ENCODE data around the gene S1PR1. TPM values are rescaled to one million over a fixed set of nuclear protein-coding genes. Genes with fewer than 3 reads are reported as not detected.

The S1PR1 gene
- total RNA-seq, 1 experiment from 2014 or later: 1.1 TPM

- Histone ChIP-seq H3K9me3 (ENCODE audit: low read depth, low read length, poor library complexity, severe bottlenecking) (no peaks in the 10 kb centered on the region), H3K4me3 (ENCODE audit: low read depth, low read length, poor library complexity, severe bottlenecking) (no peak overlapping the region), H3K27ac (ENCODE audit: low read depth, low read length, poor library complexity, severe bottlenecking) (no peak overlapping the region), H3K4me1 (ENCODE audit: insufficient read depth, low read length, poor library complexity, severe bottlenecking) (no peaks in the 10 kb centered on the region), H3K36me3 (ENCODE audit: insufficient read depth, low read length, poor library complexity, severe bottlenecking) (no peaks in the 10 kb centered on the region), H3K27me3 (replicated peaks; ENCODE audit: insufficient read depth, low read depth, low read length, poor library complexity) (no peaks in the 10 kb centered on the region)
- no TSS peak for BruUV-seq (replicated peaks)
- CTCF ChIA-PET: no interaction called here
- intact Hi-C loops (cut with micrococcal nuclease; ENCODE audit: unreplicated experiment): no loop called here
- no peak for DNase-seq (ENCODE audit: low spot score)
- POLR2A ChIA-PET (ENCODE audit: low non-redundant PET): no interaction called here
- TF ChIP-seq, protein P1, sequence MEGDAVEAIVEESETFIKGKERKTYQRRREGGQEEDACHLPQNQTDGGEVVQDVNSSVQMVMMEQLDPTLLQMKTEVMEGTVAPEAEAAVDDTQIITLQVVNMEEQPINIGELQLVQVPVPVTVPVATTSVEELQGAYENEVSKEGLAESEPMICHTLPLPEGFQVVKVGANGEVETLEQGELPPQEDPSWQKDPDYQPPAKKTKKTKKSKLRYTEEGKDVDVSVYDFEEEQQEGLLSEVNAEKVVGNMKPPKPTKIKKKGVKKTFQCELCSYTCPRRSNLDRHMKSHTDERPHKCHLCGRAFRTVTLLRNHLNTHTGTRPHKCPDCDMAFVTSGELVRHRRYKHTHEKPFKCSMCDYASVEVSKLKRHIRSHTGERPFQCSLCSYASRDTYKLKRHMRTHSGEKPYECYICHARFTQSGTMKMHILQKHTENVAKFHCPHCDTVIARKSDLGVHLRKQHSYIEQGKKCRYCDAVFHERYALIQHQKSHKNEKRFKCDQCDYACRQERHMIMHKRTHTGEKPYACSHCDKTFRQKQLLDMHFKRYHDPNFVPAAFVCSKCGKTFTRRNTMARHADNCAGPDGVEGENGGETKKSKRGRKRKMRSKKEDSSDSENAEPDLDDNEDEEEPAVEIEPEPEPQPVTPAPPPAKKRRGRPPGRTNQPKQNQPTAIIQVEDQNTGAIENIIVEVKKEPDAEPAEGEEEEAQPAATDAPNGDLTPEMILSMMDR (conservative IDR thresholded peaks at IDR 0.05; ENCODE audit: low read depth, low read length): no peak
- TF ChIP-seq EZH2 (IDR thresholded peaks at IDR 0.05; ENCODE audit: borderline replicate concordance, low read depth, low read length, poor library complexity, severe bottlenecking): no peak
Observed at GRCh38 chr1:101268893-101269292, 32.1 kb downstream of the S1PR1 start.

GRCh38 chr1:101275672-101276071 lies 38.9 kb downstream of the S1PR1 start:
- TF ChIP-seq EZH2 (IDR thresholded peaks at IDR 0.05; ENCODE audit: borderline replicate concordance, low read depth, low read length, poor library complexity, severe bottlenecking): no peak
- TF ChIP-seq, protein P1 (conservative IDR thresholded peaks at IDR 0.05; ENCODE audit: low read depth, low read length): no peak
- intact Hi-C loops (cut with micrococcal nuclease; ENCODE audit: unreplicated experiment): no loop called here
- BruUV-seq (replicated peaks): no TSS peak
- Histone ChIP-seq H3K4me3 (ENCODE audit: low read depth, low read length, poor library complexity, severe bottlenecking) (no peak overlapping the region), H3K9me3 (ENCODE audit: low read depth, low read length, poor library complexity, severe bottlenecking) (no peaks in the 10 kb centered on the region), H3K27me3 (replicated peaks; ENCODE audit: insufficient read depth, low read depth, low read length, poor library complexity) (no peaks in the 10 kb centered on the region), H3K4me1 (ENCODE audit: insufficient read depth, low read length, poor library complexity, severe bottlenecking) (no peaks in the 10 kb centered on the region), H3K36me3 (ENCODE audit: insufficient read depth, low read length, poor library complexity, severe bottlenecking) (no peaks in the 10 kb centered on the region), H3K27ac (ENCODE audit: low read depth, low read length, poor library complexity, severe bottlenecking) (no peak overlapping the region)
- no peak for DNase-seq (ENCODE audit: low spot score)
- CTCF ChIA-PET: no interaction called here
- POLR2A ChIA-PET (ENCODE audit: low non-redundant PET): interaction anchor here (0.5 kb wide), 1 partner anchor 433 kb away, joined by 20 read pairs; no protein-coding TSS in a partner anchor

- no peaks in the 10 kb centered on the region for H3K4me1 ChIP-seq (ENCODE audit: insufficient read depth, low read length, poor library complexity, severe bottlenecking)
- ChIA-PET CTCF (no interaction called here), POLR2A (ENCODE audit: low non-redundant PET) (no interaction called here)
- H3K4me3 ChIP-seq (ENCODE audit: low read depth, low read length, poor library complexity, severe bottlenecking): no peak overlapping the region
- no peaks in the 10 kb centered on the region for H3K9me3 ChIP-seq (ENCODE audit: low read depth, low read length, poor library complexity, severe bottlenecking)
- no peaks in the 10 kb centered on the region for H3K36me3 ChIP-seq (ENCODE audit: insufficient read depth, low read length, poor library complexity, severe bottlenecking)
- H3K27ac ChIP-seq (ENCODE audit: low read depth, low read length, poor library complexity, severe bottlenecking): no peak overlapping the region
- no peak for TF ChIP-seq EZH2 (IDR thresholded peaks at IDR 0.05; ENCODE audit: borderline replicate concordance, low read depth, low read length, poor library complexity, severe bottlenecking)
- TF ChIP-seq, protein P1 (conservative IDR thresholded peaks at IDR 0.05; ENCODE audit: low read depth, low read length): no peak
- intact Hi-C loops (cut with micrococcal nuclease; ENCODE audit: unreplicated experiment): no loop called here
- DNase-seq (ENCODE audit: low spot score): no peak
- H3K27me3 ChIP-seq (replicated peaks; ENCODE audit: insufficient read depth, low read depth, low read length, poor library complexity): no peaks in the 10 kb centered on the region
- no TSS peak for BruUV-seq (replicated peaks)
Observed at GRCh38 chr1:101276818-101277217, 40.0 kb downstream of the S1PR1 start.

Data from A673 (cell line).